NAMALWA (cell line): ENCODE data around the gene HTT.
A peak's percentile ranks its signal among the peaks of the same experiment; 100 is the strongest.

ENCODE experiments used
- DNase-seq: peaks from one replicate; pipeline ENCODE4 v3.0.0-alpha.2; 2015; ENCODE audit warnings: low spot score

Gene HTT

GRCh38 chr4:3174371-3175338 is 100.2 kb downstream of the HTT start:
- no peak for DNase-seq

- DNase-seq, result no peak
Measured at GRCh38 chr4:3176367-3177229, 102.1 kb downstream of the HTT start.

- no peak for DNase-seq
Measured at GRCh38 chr4:3177426-3177825, 102.9 kb downstream of the HTT start.

GRCh38 chr4:3177905-3178304 is 103.4 kb downstream of the HTT start:
- DNase-seq, result no peak

GRCh38 chr4:3178351-3178750 is 103.9 kb downstream of the HTT start:
- DNase-seq, result no peak

GRCh38 chr4:3179126-3179706 is 104.7 kb downstream of the HTT start:
- no peak for DNase-seq

GRCh38 chr4:3183008-3183407 is 108.5 kb downstream of the HTT start:
- DNase-seq, result no peak

- no peak for DNase-seq
Measured at GRCh38 chr4:3184725-3185124, 110.2 kb downstream of the HTT start.

- no peak for DNase-seq
Measured at GRCh38 chr4:3186609-3187008, 112.1 kb downstream of the HTT start.

- DNase-seq, result no peak
Measured at GRCh38 chr4:3188118-3188517, 113.6 kb downstream of the HTT start.

GRCh38 chr4:3189459-3189858 is 115.0 kb downstream of the HTT start:
- DNase-seq, result no peak

GRCh38 chr4:3190549-3190948 is 116.1 kb downstream of the HTT start:
- no peak for DNase-seq

GRCh38 chr4:3192188-3192587 is 117.7 kb downstream of the HTT start:
- no peak for DNase-seq

GRCh38 chr4:3192827-3193226 is 118.3 kb downstream of the HTT start:
- DNase-seq, result no peak

- peak; percentile 35 for DNase-seq
Measured at GRCh38 chr4:3193531-3194203, 119.2 kb downstream of the HTT start.

GRCh38 chr4:3196670-3197359 is 122.3 kb downstream of the HTT start:
- no peak for DNase-seq

GRCh38 chr4:3197366-3198105 is 123.1 kb downstream of the HTT start:
- DNase-seq, result no peak

- DNase-seq, result no peak
Measured at GRCh38 chr4:3198906-3199305, 124.4 kb downstream of the HTT start.

GRCh38 chr4:3199653-3200422 is 125.4 kb downstream of the HTT start:
- no peak for DNase-seq
